Activated naive CD4-positive, alpha-beta T cell treated with anti-CD3 and anti-CD28 coated beads for 36 hours (primary cell): ENCODE data around the gene ITIH1. TPM values are rescaled to one million over a fixed set of nuclear protein-coding genes. Genes with fewer than 3 reads are reported as not detected.

Experiments
- CTCF ChIA-PET: fragments of 350-600 bp; sonication (Branson Sonifier 250); formaldehyde crosslinking; loops from one replicate; lab custom pipeline; 2021; ENCODE audit warnings: antibody characterized with exemption; lab: Charles Lee
- DNase-seq: peaks from one replicate; pipeline ENCODE4 v3.0.0-alpha.2; 2020
- H3K27ac Mint-ChIP-seq: one replicate; pipeline ENCODE4 v1.8.0; 2021; ENCODE audit warnings: mild to moderate bottlenecking, mixed read lengths
- H3K27me3 Mint-ChIP-seq: one replicate; pipeline ENCODE4 v1.8.0; 2021; ENCODE audit warnings: low read depth, mixed read lengths
- H3K36me3 Mint-ChIP-seq: one replicate; pipeline ENCODE4 v1.8.0; 2021; ENCODE audit warnings: low read depth, mixed read lengths
- H3K4me1 Mint-ChIP-seq: one replicate; pipeline ENCODE4 v1.8.0; 2021; ENCODE audit warnings: low read depth, mixed read lengths
- H3K4me3 Mint-ChIP-seq: one replicate; pipeline ENCODE4 v1.8.0; 2021; ENCODE audit warnings: mild to moderate bottlenecking, moderate library complexity, mixed read lengths
- H3K9me3 Mint-ChIP-seq: one replicate; pipeline ENCODE4 v1.8.0; 2021; ENCODE audit warnings: mixed read lengths
- intact Hi-C: fragments of 100-400 bp; cut with micrococcal nuclease; formaldehyde crosslinking; loops from one replicate; pipeline ENCODE4 v1.15.1; 2023
- total RNA-seq, 2 experiments: library from RNA; stranded (reverse); gene quantifications; one replicate each; pipeline ENCODE4 v1.2.3, GENCODE V29; 2021

Gene ITIH1
- total RNA-seq, 2 experiments from 2014 or later = not detected

GRCh38 chr3:52810923-52811322 lies 33.5 kb downstream of the ITIH1 start:
- Mint-ChIP-seq H3K4me1 (peaks cover 4% of the 10 kb centered on the region), H3K36me3 (no peaks in the 10 kb centered on the region), H3K4me3 (no peak overlapping the region), H3K27ac (no peak overlapping the region), H3K9me3 (no peaks in the 10 kb centered on the region), H3K27me3 (no peaks in the 10 kb centered on the region)
- DNase-seq = no peak
- intact Hi-C loops = no loop called here
- CTCF ChIA-PET = interaction anchor here (1.8 kb wide), 1 partner anchor 10 kb away, joined by 6 read pairs; no protein-coding TSS in a partner anchor

GRCh38 chr3:52811452-52812011 lies 34.1 kb downstream of the ITIH1 start:
- Mint-ChIP-seq H3K36me3 (no peaks in the 10 kb centered on the region), H3K4me1 (peaks cover 4% of the 10 kb centered on the region), H3K27me3 (no peaks in the 10 kb centered on the region), H3K4me3 (no peak overlapping the region), H3K9me3 (no peaks in the 10 kb centered on the region), H3K27ac (no peak overlapping the region)
- DNase-seq = no peak
- intact Hi-C loops = no loop called here
- CTCF ChIA-PET = interaction anchor here (1.3 to 1.8 kb wide), 2 partner anchors 10 to 13 kb away, joined by 4 to 6 read pairs; no protein-coding TSS in a partner anchor

- Mint-ChIP-seq H3K4me1 (peaks cover 4% of the 10 kb centered on the region), H3K9me3 (no peaks in the 10 kb centered on the region), H3K27me3 (no peaks in the 10 kb centered on the region), H3K4me3 (no peak overlapping the region), H3K36me3 (no peaks in the 10 kb centered on the region), H3K27ac (no peak overlapping the region)
- intact Hi-C loops = no loop called here
- DNase-seq = no peak
- CTCF ChIA-PET = interaction anchor here (1.0 to 1.1 kb wide), 2 partner anchors 8 to 93 kb away, joined by 4 read pairs; no protein-coding TSS in a partner anchor
Observed at GRCh38 chr3:52813810-52814209, 36.4 kb downstream of the ITIH1 start.

- Mint-ChIP-seq H3K4me3 (no peak overlapping the region), H3K4me1 (no peaks in the 10 kb centered on the region), H3K27ac (no peak overlapping the region), H3K27me3 (no peaks in the 10 kb centered on the region), H3K36me3 (no peaks in the 10 kb centered on the region), H3K9me3 (no peaks in the 10 kb centered on the region)
- no peak for DNase-seq
- intact Hi-C loops = no loop called here
- CTCF ChIA-PET = interaction anchor here (0.6 to 1.8 kb wide), 4 partner anchors 8 to 371 kb away, joined by 3 to 6 read pairs (median 3); partner anchors contain the start of gene SEMA3G
Observed at GRCh38 chr3:52816199-52816598, 38.8 kb downstream of the ITIH1 start.

- H3K27me3 Mint-ChIP-seq = no peaks in the 10 kb centered on the region
- H3K9me3 Mint-ChIP-seq = no peaks in the 10 kb centered on the region
- intact Hi-C loops = no loop called here
- H3K4me1 Mint-ChIP-seq = no peaks in the 10 kb centered on the region
- H3K4me3 Mint-ChIP-seq = no peak overlapping the region
- H3K27ac Mint-ChIP-seq = no peak overlapping the region
- CTCF ChIA-PET = interaction anchor here (1.2 to 1.8 kb wide), 2 partner anchors 8 to 18 kb away, joined by 3 to 6 read pairs; no protein-coding TSS in a partner anchor
- DNase-seq = no peak
- no peaks in the 10 kb centered on the region for H3K36me3 Mint-ChIP-seq
Observed at GRCh38 chr3:52816654-52817053, 39.3 kb downstream of the ITIH1 start.

GRCh38 chr3:52817221-52817620 lies 39.8 kb downstream of the ITIH1 start:
- DNase-seq = no peak
- Mint-ChIP-seq H3K27me3 (no peaks in the 10 kb centered on the region), H3K9me3 (no peaks in the 10 kb centered on the region), H3K36me3 (no peaks in the 10 kb centered on the region), H3K27ac (no peak overlapping the region), H3K4me1 (no peaks in the 10 kb centered on the region), H3K4me3 (no peak overlapping the region)
- intact Hi-C loops = no loop called here
- CTCF ChIA-PET = interaction anchor here (1.8 kb wide), 1 partner anchor 18 kb away, joined by 6 read pairs; no protein-coding TSS in a partner anchor

GRCh38 chr3:52817860-52818259 lies 40.5 kb downstream of the ITIH1 start:
- Mint-ChIP-seq H3K27me3 (no peaks in the 10 kb centered on the region), H3K9me3 (no peaks in the 10 kb centered on the region), H3K27ac (no peak overlapping the region)

GRCh38 chr3:52819936-52820335 lies 42.5 kb downstream of the ITIH1 start:
- Mint-ChIP-seq H3K27me3 (no peaks in the 10 kb centered on the region), H3K4me1 (no peaks in the 10 kb centered on the region), H3K36me3 (no peaks in the 10 kb centered on the region), H3K9me3 (no peaks in the 10 kb centered on the region), H3K4me3 (no peak overlapping the region), H3K27ac (no peak overlapping the region)
- DNase-seq = no peak
- CTCF ChIA-PET = interaction anchor here (0.6 to 2.4 kb wide), 6 partner anchors 18 to 1369 kb away, joined by 3 to 12 read pairs (median 4); no protein-coding TSS in a partner anchor
- intact Hi-C loops = loop anchor here (1.0 kb wide), 1 partner anchor 78 kb away; no protein-coding TSS in a partner anchor

More at GRCh38 chr3:52817860-52818259, 40.5 kb downstream of the ITIH1 start:
- no peak for DNase-seq
- Mint-ChIP-seq H3K4me1 (no peaks in the 10 kb centered on the region), H3K36me3 (no peaks in the 10 kb centered on the region), H3K4me3 (no peak overlapping the region)
- intact Hi-C loops = no loop called here
- CTCF ChIA-PET = no interaction called here

GRCh38 chr3:52820736-52821135 lies 43.3 kb downstream of the ITIH1 start:
- CTCF ChIA-PET = interaction anchor here (0.5 to 2.4 kb wide), 14 partner anchors 10 to 1370 kb away, joined by 3 to 12 read pairs (median 4); partner anchors contain the start of gene MUSTN1
- DNase-seq = peak; percentile 50
- Mint-ChIP-seq H3K9me3 (no peaks in the 10 kb centered on the region), H3K27ac (no peak overlapping the region), H3K4me3 (no peak overlapping the region), H3K27me3 (no peaks in the 10 kb centered on the region), H3K36me3 (no peaks in the 10 kb centered on the region), H3K4me1 (no peaks in the 10 kb centered on the region)
- intact Hi-C loops = loop anchor here (1.0 kb wide), 1 partner anchor 78 kb away; no protein-coding TSS in a partner anchor

GRCh38 chr3:52822363-52822762 lies 45.0 kb downstream of the ITIH1 start:
- no peak overlapping the region for H3K27ac Mint-ChIP-seq
- intact Hi-C loops = no loop called here
- no peaks in the 10 kb centered on the region for H3K36me3 Mint-ChIP-seq
- no peaks in the 10 kb centered on the region for H3K9me3 Mint-ChIP-seq
- DNase-seq = no peak
- no peaks in the 10 kb centered on the region for H3K27me3 Mint-ChIP-seq
- no peaks in the 10 kb centered on the region for H3K4me1 Mint-ChIP-seq
- H3K4me3 Mint-ChIP-seq = no peak overlapping the region
- CTCF ChIA-PET = interaction anchor here (0.6 to 2.4 kb wide), 5 partner anchors 9 to 290 kb away, joined by 4 to 12 read pairs (median 4); no protein-coding TSS in a partner anchor

GRCh38 chr3:52824037-52824436 lies 46.6 kb downstream of the ITIH1 start:
- no peak overlapping the region for H3K27ac Mint-ChIP-seq
- no peaks in the 10 kb centered on the region for H3K9me3 Mint-ChIP-seq
- intact Hi-C loops = no loop called here
- H3K36me3 Mint-ChIP-seq = no peaks in the 10 kb centered on the region
- no peak overlapping the region for H3K4me3 Mint-ChIP-seq
- H3K4me1 Mint-ChIP-seq = no peaks in the 10 kb centered on the region
- DNase-seq = no peak
- CTCF ChIA-PET = interaction anchor here (1.0 to 1.1 kb wide), 2 partner anchors 8 to 13 kb away, joined by 3 read pairs; no protein-coding TSS in a partner anchor
- H3K27me3 Mint-ChIP-seq = no peaks in the 10 kb centered on the region

- intact Hi-C loops = no loop called here
- no peaks in the 10 kb centered on the region for H3K4me1 Mint-ChIP-seq
- H3K4me3 Mint-ChIP-seq = no peak overlapping the region
- H3K9me3 Mint-ChIP-seq = no peaks in the 10 kb centered on the region
- no peaks in the 10 kb centered on the region for H3K36me3 Mint-ChIP-seq
- CTCF ChIA-PET = no interaction called here
- no peak for DNase-seq
- no peak overlapping the region for H3K27ac Mint-ChIP-seq
- no peaks in the 10 kb centered on the region for H3K27me3 Mint-ChIP-seq
Observed at GRCh38 chr3:52827441-52827840, 50.0 kb downstream of the ITIH1 start.
